Renal cortical epithelial cell (primary cell): ENCODE measurements around the gene TMEM192. TPM values are rescaled to one million over a fixed set of nuclear protein-coding genes. Genes with fewer than 3 reads are reported as not detected.
"Not testable (repeated sequence)": the region's sequence is repeated elsewhere in the genome, so short reads cannot be mapped to it uniquely, and the experiment has no call there.

Experiments
- DNase-seq: peaks from one replicate; pipeline ENCODE4 v3.0.0-alpha.2; 2011; ENCODE audit warnings: low read depth
- total RNA-seq: library from RNA; depleted of rRNA; stranded (reverse); fragments of >200 nt; gene quantifications from 2 replicates; pipeline ENCODE4 v1.2.3, GENCODE V29; 2014

Gene TMEM192
- 15.6 and 26.2 TPM in 2 replicates for total RNA-seq

GRCh38 chr4:165112368-165113121, at the start of gene TMEM192:
TSS of gene TMEM192 (minus strand) at chr4:165112860. CDS start at chr4:165112773, 87 bp downstream.
- DNase-seq, result peak; percentile 82

GRCh38 chr4:165158762-165159161, 46.1 kb upstream of the TMEM192 start:
- no peak for DNase-seq

GRCh38 chr4:165156906-165157305, 44.2 kb upstream of the TMEM192 start:
- no peak for DNase-seq

- DNase-seq, result no peak
These were observed 41.8 kb upstream of the TMEM192 start for GRCh38 chr4:165154482-165154881.

- DNase-seq, result no peak
These were observed 39.9 kb upstream of the TMEM192 start for GRCh38 chr4:165152527-165152926.

- no peak for DNase-seq
These were observed 39.1 kb upstream of the TMEM192 start for GRCh38 chr4:165151734-165152133.

GRCh38 chr4:165150545-165150944, 37.9 kb upstream of the TMEM192 start:
- DNase-seq, result no peak

GRCh38 chr4:165138843-165139242, 26.2 kb upstream of the TMEM192 start:
- DNase-seq, result no peak

- DNase-seq, result no peak
These were observed 24.5 kb upstream of the TMEM192 start for GRCh38 chr4:165137205-165137604.

GRCh38 chr4:165136529-165136928, 23.9 kb upstream of the TMEM192 start:
- no peak for DNase-seq

- DNase-seq, result no peak
These were observed 20.5 kb upstream of the TMEM192 start for GRCh38 chr4:165133150-165133549.

- DNase-seq, result peak; percentile 52
These were observed 18.7 kb upstream of the TMEM192 start for GRCh38 chr4:165131247-165131832.

- DNase-seq, result no peak
These were observed 17.3 kb upstream of the TMEM192 start for GRCh38 chr4:165129924-165130323.

GRCh38 chr4:165125869-165126499, 13.3 kb upstream of the TMEM192 start:
- DNase-seq, result not testable (repeated sequence)

- peak; percentile 61 for DNase-seq
These were observed 11.8 kb upstream of the TMEM192 start for GRCh38 chr4:165124488-165124887.

- DNase-seq, result no peak
These were observed 5.7 kb upstream of the TMEM192 start for GRCh38 chr4:165118256-165118909.

- DNase-seq, result no peak
These were observed 2.6 kb upstream of the TMEM192 start for GRCh38 chr4:165115301-165115700.

GRCh38 chr4:165111906-165112367, 723 bp downstream of the TMEM192 start:
- no peak for DNase-seq

GRCh38 chr4:165106518-165106917, 6.1 kb downstream of the TMEM192 start:
- no peak for DNase-seq

GRCh38 chr4:165101641-165102040, 11.0 kb downstream of the TMEM192 start:
- DNase-seq, result no peak

- peak; percentile 27 for DNase-seq
These were observed 15.9 kb downstream of the TMEM192 start for GRCh38 chr4:165096776-165097175.

- no peak for DNase-seq
These were observed 17.4 kb downstream of the TMEM192 start for GRCh38 chr4:165095291-165095690.
